H9 (cell line): ENCODE data around the gene CEACAM16. TPM values are rescaled to one million over a fixed set of nuclear protein-coding genes. Genes with fewer than 3 reads are reported as not detected.

Source experiments
- DNase-seq: peaks from one replicate; pipeline ENCODE4 v3.0.0-alpha.2; 2017
- H2AFZ ChIP-seq: one replicate; pipeline ENCODE4 v1.6.1; 2013; ENCODE audit warnings: mild to moderate bottlenecking, low read length, control low read depth, moderate library complexity
- H2AK5ac ChIP-seq: 2 replicates; pipeline ENCODE4 v1.6.1; 2013; ENCODE audit warnings: low read length, control low read depth, mixed read lengths; ENCODE audit not compliant: insufficient read length
- H2BK120ac ChIP-seq: one replicate; pipeline ENCODE4 v1.6.1; 2013; ENCODE audit warnings: low read depth, mild to moderate bottlenecking, low read length, control low read depth, inconsistent platforms; ENCODE audit not compliant: poor library complexity, severe bottlenecking
- H2BK12ac ChIP-seq: 2 replicates; pipeline ENCODE4 v1.6.1; 2013; ENCODE audit warnings: low read length, control low read depth, mixed read lengths, low read depth; ENCODE audit not compliant: insufficient read length
- H2BK15ac ChIP-seq: 2 replicates; pipeline ENCODE4 v1.6.1; 2013; ENCODE audit warnings: low read depth, low read length, control low read depth
- H2BK20ac ChIP-seq: one replicate; pipeline ENCODE4 v1.6.1; 2013; ENCODE audit warnings: low read depth, mild to moderate bottlenecking, low read length, control low read depth, inconsistent platforms; ENCODE audit not compliant: poor library complexity, severe bottlenecking
- H2BK5ac ChIP-seq: 2 replicates; pipeline ENCODE4 v1.6.1; 2013; ENCODE audit warnings: low read length, control low read depth, mixed read lengths; ENCODE audit not compliant: insufficient read length
- H3K14ac ChIP-seq: 2 replicates; pipeline ENCODE4 v1.6.1; 2013; ENCODE audit warnings: low read length, control low read depth; ENCODE audit not compliant: insufficient read depth
- H3K18ac ChIP-seq: 2 replicates; pipeline ENCODE4 v1.6.1; 2013; ENCODE audit warnings: low read depth, mild to moderate bottlenecking, mixed read lengths, low read length, control low read depth; ENCODE audit not compliant: insufficient read length
- H3K23ac ChIP-seq: 2 replicates; pipeline ENCODE4 v1.6.1; 2013; ENCODE audit warnings: low read length, control low read depth, mixed read lengths, low read depth; ENCODE audit not compliant: insufficient read length
- H3K23me2 ChIP-seq: 2 replicates; pipeline ENCODE4 v1.6.1; 2013; ENCODE audit warnings: low read depth, mild to moderate bottlenecking, mixed read lengths, low read length, control low read depth; ENCODE audit not compliant: insufficient read length, poor library complexity, severe bottlenecking
- H3K27ac ChIP-seq: 2 replicates; pipeline ENCODE4 v1.5.1; 2013; ENCODE audit warnings: low read length, control low read depth, mixed read lengths, low read depth; ENCODE audit not compliant: insufficient read length
- H3K27me3 ChIP-seq: 2 replicates; pipeline ENCODE4 v1.6.1; 2013; ENCODE audit warnings: low read length, control low read depth, inconsistent platforms; ENCODE audit not compliant: insufficient read depth
- H3K4ac ChIP-seq: 2 replicates; pipeline ENCODE4 v1.6.1; 2013; ENCODE audit warnings: low read depth, mild to moderate bottlenecking, control low read depth, inconsistent platforms, low read length, moderate library complexity
- H3K4me1 ChIP-seq: 2 replicates; pipeline ENCODE4 v1.6.1; 2013; ENCODE audit warnings: low read length, control low read depth, inconsistent platforms; ENCODE audit not compliant: insufficient read depth
- H3K4me2 ChIP-seq: 2 replicates; pipeline ENCODE4 v1.6.1; 2013; ENCODE audit warnings: low read length, control low read depth, mixed read lengths; ENCODE audit not compliant: insufficient read length, insufficient read depth
- H3K56ac ChIP-seq: 2 replicates; pipeline ENCODE4 v1.6.1; 2013; ENCODE audit warnings: low read depth, mild to moderate bottlenecking, mixed read lengths, low read length, control low read depth; ENCODE audit not compliant: insufficient read length
- H3K79me1 ChIP-seq: 2 replicates; pipeline ENCODE4 v1.6.1; 2013; ENCODE audit warnings: low read depth, mild to moderate bottlenecking, moderate library complexity, low read length, control low read depth, inconsistent platforms; ENCODE audit not compliant: insufficient read depth, poor library complexity, severe bottlenecking
- H3K79me2 ChIP-seq: 2 replicates; pipeline ENCODE4 v1.6.1; 2013; ENCODE audit warnings: low read length, control low read depth, inconsistent platforms; ENCODE audit not compliant: insufficient read depth
- H3K9ac ChIP-seq: 2 replicates; pipeline ENCODE4 v1.6.1; 2013; ENCODE audit warnings: low read length, control low read depth, mixed read lengths; ENCODE audit not compliant: insufficient read length; ENCODE audit errors: extremely low read depth
- H3K9me3 ChIP-seq: one replicate; pipeline ENCODE4 v1.6.1; 2013; ENCODE audit warnings: low read depth, low read length, inconsistent platforms; ENCODE audit not compliant: control insufficient read depth
- H3T11ph ChIP-seq: one replicate; pipeline ENCODE4 v1.6.1; 2013; ENCODE audit warnings: mild to moderate bottlenecking, low read length, control low read depth, inconsistent platforms
- H4K20me1 ChIP-seq: one replicate; pipeline ENCODE4 v1.6.1; 2013; ENCODE audit not compliant: control insufficient read depth, insufficient read length, insufficient read depth
- H4K5ac ChIP-seq: 2 replicates; pipeline ENCODE4 v1.6.1; 2013; ENCODE audit warnings: low read depth, mild to moderate bottlenecking, mixed read lengths, low read length, control low read depth; ENCODE audit not compliant: insufficient read length
- H4K8ac ChIP-seq: replicated peaks from 2 replicates; pipeline ENCODE4 v1.6.1; 2013; ENCODE audit warnings: low read length, control low read depth, mixed read lengths, low read depth; ENCODE audit not compliant: insufficient read length
- H4K91ac ChIP-seq: 2 replicates; pipeline ENCODE4 v1.6.1; 2013; ENCODE audit warnings: low read depth, mild to moderate bottlenecking, moderate library complexity, mixed read lengths, low read length, control low read depth; ENCODE audit not compliant: insufficient read length
- H3K27ac Mint-ChIP-seq, 3 experiments: 2 replicates in 2 of 3; 3 replicates in 1 of 3; pipeline ENCODE4 v1.8.0; 2020 to 2021; ENCODE audit warnings: mixed read lengths in 3 of 3, mild to moderate bottlenecking in 1 of 3, moderate library complexity in 1 of 3
- H3K27me3 Mint-ChIP-seq: 2 replicates; pipeline ENCODE4 v1.8.0; 2021; ENCODE audit warnings: low read depth, mild to moderate bottlenecking, moderate library complexity, mixed read lengths
- H3K36me3 Mint-ChIP-seq, 3 experiments: 2 replicates in 2 of 3; 3 replicates in 1 of 3; pipeline ENCODE4 v1.8.0; 2020 to 2021; ENCODE audit warnings: low read depth in 3 of 3, mixed read lengths in 3 of 3; ENCODE audit not compliant: insufficient read depth in 1 of 3
- H3K4me1 Mint-ChIP-seq, 2 experiments: 2 replicates each; pipeline ENCODE4 v1.8.0; 2020; ENCODE audit warnings: mixed read lengths in 2 of 2
- H3K4me3 Mint-ChIP-seq, 2 experiments: 2 replicates in 1 of 2; 3 replicates in 1 of 2; pipeline ENCODE4 v1.8.0; 2020 to 2021; ENCODE audit warnings: mild to moderate bottlenecking in 2 of 2, mixed read lengths in 2 of 2, moderate library complexity in 1 of 2
- H3K9me3 Mint-ChIP-seq, 2 experiments: 2 replicates in 1 of 2; 3 replicates in 1 of 2; pipeline ENCODE4 v1.8.0; 2020; ENCODE audit warnings: mild to moderate bottlenecking in 2 of 2, mixed read lengths in 2 of 2, moderate library complexity in 1 of 2
- WGBS: extraction: QIAGEN DNeasy Blood & Tissue Kit; methylation state at CpG from one replicate; pipeline ENCODE4 v1.1.7; 2013; ENCODE audit warnings: missing lambda C conversion rate, low lambda C conversion rate, mixed read lengths; ENCODE audit not compliant: insufficient read length; ENCODE audit errors: extremely low coverage; 5-methylcytosine and 5-hydroxymethylcytosine counted together
- total RNA-seq: library from RNA; stranded (reverse); gene quantifications from 2 replicates; pipeline ENCODE4 v1.2.1, GENCODE V29; 2021
- TF ChIP-seq, protein P1 (sequence below): fragments of 200-600 bp; sonication (generic); conservative IDR thresholded peaks from 3 replicates; pipeline ENCODE4 v1.8.0; 2021; ENCODE audit warnings: antibody characterized with exemption, mild to moderate bottlenecking

The CEACAM16 gene
- total RNA-seq, 1 experiment from 2014 or later = not detected

DNA sequence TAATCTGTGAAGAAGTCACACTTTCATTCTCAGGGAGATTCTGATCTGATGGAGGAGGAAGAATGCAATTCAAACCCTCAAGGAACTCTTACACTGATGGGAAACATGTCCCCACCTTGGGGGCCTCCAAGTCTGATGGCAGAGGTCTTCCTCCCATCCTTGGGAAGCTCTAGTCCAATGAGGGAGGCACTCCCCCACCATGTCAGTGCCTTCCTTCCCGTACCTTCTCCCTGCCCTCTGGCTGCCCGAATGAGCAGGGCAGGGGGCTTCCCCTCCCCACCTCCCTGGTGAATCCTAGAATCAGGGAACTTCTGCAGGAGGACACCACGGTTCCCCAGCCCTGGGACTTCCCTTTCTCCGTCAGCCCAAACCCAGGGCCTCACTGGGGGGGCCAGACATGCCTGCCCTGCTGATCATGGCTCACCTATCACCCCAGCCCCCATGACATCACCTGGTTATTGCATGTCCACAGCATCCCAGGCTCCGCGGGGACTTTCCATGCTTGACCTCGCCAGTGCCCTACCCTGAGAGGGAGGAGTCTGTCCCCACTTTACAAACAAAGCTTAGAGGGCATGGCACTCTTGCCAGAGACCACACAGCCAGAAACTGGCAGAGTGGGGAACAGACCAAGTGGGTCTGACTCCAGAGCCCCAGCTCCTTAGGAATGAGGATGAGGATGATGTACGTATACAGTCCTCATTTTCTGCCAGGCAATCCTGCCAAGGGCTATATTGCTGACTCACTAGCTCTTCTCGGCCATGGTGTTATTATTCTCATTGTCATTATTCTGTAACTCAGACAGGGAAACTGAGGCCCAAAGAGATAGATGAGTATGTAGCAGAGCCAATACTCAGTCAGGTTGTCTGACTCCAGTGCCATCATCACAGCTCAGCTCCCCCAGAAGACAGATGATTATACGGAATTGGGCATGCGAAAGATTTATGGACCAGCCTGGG, 39.9 kb downstream of the CEACAM16 start:
- Histone ChIP-seq H2BK15ac (no peak overlapping the region), H2BK5ac (no peak overlapping the region), H3K9me3 (no peaks in the 10 kb centered on the region), H2AFZ (no peak overlapping the region), H3K4me1 (no peaks in the 10 kb centered on the region; the same call in 1 of the 2 replicates), H4K91ac (no peak overlapping the region), H4K5ac (no peak overlapping the region), H3K4ac (no peak overlapping the region), H3K27ac (no peak overlapping the region), H3K79me1 (no peaks in the 10 kb centered on the region), H2BK12ac (no peak overlapping the region), H4K8ac (no peak overlapping the region), H3T11ph (no peak overlapping the region), H3K79me2 (no peaks in the 10 kb centered on the region), H3K23me2 (no peaks in the 10 kb centered on the region), H2BK120ac (no peak overlapping the region), H3K9ac (no peak overlapping the region), H3K27me3 (no peaks in the 10 kb centered on the region), H2AK5ac (no peak overlapping the region), H3K23ac (no peak overlapping the region), H3K4me2 (no peak overlapping the region), H2BK20ac (no peak overlapping the region), H3K18ac (no peak overlapping the region), H3K56ac (no peak overlapping the region), H4K20me1 (no peaks in the 10 kb centered on the region), H3K14ac (no peak overlapping the region; the same call in 1 of the 2 replicates)
- whole genome bisulfite sequencing = no CpG with 5 or more reads among the region's 11 CpGs
- Mint-ChIP-seq H3K4me1 (peaks cover 7 to 25% of the 10 kb centered on the region in 2 experiments), H3K27ac (peak overlapping the region in 1 of 3 experiments; percentile 40; a peak in 1 of 7 replicates), H3K27me3 (peaks cover 29% of the 10 kb centered on the region), H3K9me3 (no peaks in the 10 kb centered on the region), H3K4me3 (no peak overlapping the region), H3K36me3 (no peaks in the 10 kb centered on the region; a peak in 1 of 7 replicates)
- TF ChIP-seq, protein P1, sequence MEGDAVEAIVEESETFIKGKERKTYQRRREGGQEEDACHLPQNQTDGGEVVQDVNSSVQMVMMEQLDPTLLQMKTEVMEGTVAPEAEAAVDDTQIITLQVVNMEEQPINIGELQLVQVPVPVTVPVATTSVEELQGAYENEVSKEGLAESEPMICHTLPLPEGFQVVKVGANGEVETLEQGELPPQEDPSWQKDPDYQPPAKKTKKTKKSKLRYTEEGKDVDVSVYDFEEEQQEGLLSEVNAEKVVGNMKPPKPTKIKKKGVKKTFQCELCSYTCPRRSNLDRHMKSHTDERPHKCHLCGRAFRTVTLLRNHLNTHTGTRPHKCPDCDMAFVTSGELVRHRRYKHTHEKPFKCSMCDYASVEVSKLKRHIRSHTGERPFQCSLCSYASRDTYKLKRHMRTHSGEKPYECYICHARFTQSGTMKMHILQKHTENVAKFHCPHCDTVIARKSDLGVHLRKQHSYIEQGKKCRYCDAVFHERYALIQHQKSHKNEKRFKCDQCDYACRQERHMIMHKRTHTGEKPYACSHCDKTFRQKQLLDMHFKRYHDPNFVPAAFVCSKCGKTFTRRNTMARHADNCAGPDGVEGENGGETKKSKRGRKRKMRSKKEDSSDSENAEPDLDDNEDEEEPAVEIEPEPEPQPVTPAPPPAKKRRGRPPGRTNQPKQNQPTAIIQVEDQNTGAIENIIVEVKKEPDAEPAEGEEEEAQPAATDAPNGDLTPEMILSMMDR = no peak
- DNase-seq = no peak
